GM12892 (cell line): ENCODE measurements around the gene RBMXL3.

Experiments used
- POLR2A ChIP-seq: IDR thresholded peaks from 2 replicates; pipeline ENCODE4 v1.6.1; 2011; ENCODE audit warnings: low read depth, low read length, control low read depth
- POLR2AphosphoS5 ChIP-seq: IDR thresholded peaks from 2 replicates; pipeline ENCODE4 v1.6.1; 2011; ENCODE audit warnings: low read depth, low read length, control low read depth
- TAF1 ChIP-seq: IDR thresholded peaks from 2 replicates; pipeline ENCODE4 v1.6.1; 2011; ENCODE audit warnings: low read depth, mild to moderate bottlenecking, control low read depth, low read length, borderline replicate concordance

GRCh38 chrX:115214151-115214550, 24.9 kb downstream of the RBMXL3 start:
- TF ChIP-seq POLR2AphosphoS5 (no peak), POLR2A (no peak), TAF1 (no peak)
